ENCODE results near the gene HAS3.

Gene HAS3

DNA sequence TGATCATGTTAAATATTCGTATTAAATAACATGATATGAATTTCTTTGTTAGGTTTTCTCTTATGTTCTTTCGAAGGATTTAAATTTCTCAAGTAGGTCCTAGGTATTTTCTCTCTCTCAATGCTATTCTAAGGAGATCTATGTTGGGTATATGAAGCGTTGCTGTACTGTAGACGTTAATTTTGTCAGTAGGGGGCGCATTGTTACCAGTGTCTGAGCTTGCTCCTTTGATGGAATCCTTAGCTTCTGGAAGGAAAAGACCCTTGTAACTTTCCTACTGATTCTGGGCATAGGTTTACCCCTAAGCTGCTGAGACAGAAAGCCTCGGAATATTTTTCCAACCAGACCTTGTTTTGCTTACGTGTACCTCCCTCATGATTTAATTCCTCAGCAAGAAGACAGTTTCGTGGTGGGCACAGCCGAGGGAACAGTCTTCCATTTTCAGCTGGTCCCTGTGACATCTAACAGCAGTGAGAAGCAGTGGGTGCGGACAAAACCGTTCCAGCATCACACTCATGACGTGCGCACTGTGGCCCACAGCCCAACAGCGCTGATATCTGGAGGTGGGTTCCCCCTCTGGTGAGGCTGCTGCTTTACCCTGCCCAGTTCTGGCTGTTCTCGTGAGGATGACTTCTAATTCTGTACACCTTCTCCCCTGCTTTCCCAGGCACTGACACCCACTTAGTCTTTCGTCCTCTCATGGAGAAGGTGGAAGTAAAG lies 44.9 kb downstream of the HAS3 start:
- DNase-seq = peak; percentile 2

DNA sequence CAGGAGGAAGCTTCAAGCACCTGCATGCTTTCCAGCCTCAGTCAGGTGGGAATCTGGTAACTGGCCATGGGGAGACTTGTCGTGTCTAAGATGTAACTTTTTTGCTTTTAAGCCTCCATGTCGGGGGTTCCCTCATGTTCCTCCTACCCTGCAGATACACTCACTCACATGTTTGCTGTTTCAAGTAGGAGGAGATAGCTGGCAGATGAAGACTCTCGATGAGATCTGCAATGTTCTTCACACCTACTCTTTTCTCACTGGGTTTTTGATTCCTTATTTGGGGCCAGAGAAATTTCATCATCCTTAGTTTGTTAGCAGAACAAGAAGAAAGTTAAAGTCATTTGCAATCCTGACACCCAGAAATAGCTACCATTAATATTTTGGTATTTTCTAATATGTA lies 51.7 kb downstream of the HAS3 start:
- no peak for DNase-seq

DNA sequence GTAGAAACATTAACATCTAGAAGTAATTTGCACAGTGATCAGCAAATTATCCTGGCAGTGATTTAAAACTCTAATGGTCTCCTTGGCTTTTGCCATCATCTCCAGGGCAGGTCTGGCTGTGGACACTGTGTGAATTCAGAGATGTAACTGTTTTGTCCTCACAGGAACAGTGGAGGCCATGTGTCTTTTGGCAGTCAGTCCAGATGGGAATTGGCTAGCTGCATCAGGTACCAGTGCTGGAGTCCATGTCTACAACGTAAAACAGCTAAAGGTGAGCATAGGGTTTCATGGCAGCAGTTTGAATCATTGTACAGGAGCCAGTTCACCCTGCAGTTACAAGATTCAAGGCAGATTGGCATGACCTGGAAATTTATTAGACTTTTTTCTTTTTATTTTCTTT lies 54.7 kb downstream of the HAS3 start:
- DNase-seq = no peak

DNA sequence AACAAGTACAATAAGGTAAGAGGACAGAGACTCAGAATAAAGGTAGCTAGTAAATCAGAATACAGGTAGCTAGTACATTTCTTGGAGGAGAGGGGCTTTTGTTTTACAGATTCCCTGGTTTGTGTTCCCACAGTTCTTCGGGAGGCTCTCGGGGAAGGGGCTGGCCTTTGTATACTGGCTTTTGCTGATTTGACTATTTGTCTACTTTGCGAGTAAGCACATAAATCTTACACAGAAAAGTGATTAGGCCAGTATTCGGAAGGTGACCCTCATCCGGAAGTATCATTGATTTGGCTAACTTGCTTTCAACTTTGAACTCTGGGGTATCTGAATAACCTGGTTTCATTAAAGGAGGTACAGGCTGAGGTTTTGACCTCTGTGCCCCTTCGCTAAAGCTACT lies 60.1 kb downstream of the HAS3 start:
- DNase-seq = no peak

DNA sequence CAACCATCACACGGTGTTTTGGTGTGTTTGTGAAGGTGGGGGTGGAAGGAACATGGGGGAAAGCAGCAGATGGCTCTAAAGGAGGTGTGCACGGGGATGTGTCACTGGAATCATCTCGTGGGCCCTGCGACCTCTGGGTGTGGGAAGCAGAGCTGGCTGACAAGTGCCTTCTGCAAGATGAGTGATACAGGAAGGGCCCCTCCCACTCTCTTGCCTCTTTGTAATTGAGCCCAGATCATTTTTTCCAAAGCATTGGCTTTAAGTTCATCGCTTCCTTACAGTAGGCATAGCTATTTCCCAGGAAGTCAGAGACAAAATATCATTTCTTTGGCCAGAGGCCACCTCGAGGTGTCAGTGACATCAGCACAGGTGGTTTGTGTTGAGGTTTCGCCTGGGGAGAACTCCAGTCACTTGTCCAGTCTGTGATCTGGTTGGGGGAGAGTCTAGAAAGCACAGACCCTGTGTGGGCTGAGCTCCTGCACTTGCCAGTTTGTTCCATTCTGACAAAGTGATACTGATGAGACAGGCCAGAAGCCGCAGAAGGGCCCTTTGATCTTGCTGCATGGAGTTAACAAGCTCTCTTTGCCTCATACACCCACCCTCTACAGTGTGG lies 60.9 kb downstream of the HAS3 start:
- peak; percentile 84 for DNase-seq

DNA sequence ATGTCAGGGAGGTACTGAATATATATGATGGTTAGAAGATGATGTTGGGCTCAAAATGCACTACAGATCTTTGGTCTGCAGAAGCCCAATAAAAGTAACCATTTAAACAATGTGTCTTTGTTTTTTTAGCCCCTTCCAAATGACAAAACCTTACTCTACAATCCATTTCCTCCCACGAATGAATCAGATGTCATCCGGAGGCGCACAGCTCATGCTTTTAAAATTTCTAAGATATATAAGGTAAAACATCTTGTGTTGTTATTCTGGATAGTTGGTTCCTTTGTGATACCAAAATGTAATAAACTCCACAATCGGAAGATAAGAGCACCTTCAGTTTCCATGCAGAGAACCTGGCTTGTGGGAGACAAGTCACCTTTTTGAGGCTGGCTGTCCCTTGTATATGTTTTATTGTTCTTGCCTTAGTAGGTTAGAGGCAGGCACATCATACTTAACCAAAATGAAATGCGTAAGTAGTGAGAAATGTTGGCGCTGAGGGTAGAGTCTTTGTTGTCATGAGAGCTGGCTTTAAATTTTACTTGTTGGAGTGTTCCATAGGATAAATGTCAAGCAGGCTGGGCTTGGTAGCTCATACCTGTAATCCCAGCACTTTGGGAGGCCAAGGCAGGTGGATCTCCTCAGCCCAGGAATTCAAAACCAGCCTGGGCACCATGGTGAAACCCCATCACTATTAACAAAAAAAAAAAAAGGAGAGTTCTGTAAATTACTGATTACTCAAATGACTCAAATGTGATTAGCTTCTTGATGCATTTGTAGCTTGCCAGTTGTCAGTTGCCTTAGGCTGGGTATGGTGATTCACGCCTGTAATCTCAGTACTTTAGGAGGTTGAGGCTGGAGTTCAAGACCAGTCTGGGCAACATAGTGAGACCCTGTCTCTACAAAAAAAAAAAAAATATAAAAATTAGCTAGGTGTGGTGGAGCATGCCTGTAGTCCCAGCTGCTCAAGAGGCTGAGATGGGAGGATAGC lies 61.8 kb downstream of the HAS3 start:
- no peak for DNase-seq
